NCI-H1105 treated with DMSO at 0.1 percent for 48 hours (cell line): ENCODE data around the gene ZFYVE9.
"Not testable (repeated sequence)": the region's sequence is repeated elsewhere in the genome, so short reads cannot be mapped to it uniquely, and the experiment has no call there.

Experiments used
- DNase-seq: peaks from one replicate; lab custom pipeline; 2025; lab: John Stamatoyannopoulos, UW

Gene ZFYVE9

GRCh38 chr1:52369851-52370250 is 228.0 kb downstream of the ZFYVE9 start:
- not testable (repeated sequence) for DNase-seq

GRCh38 chr1:52385376-52385775 is 243.5 kb downstream of the ZFYVE9 start:
- DNase-seq = no peak

- DNase-seq = no peak
Measured at GRCh38 chr1:52386458-52386857, 244.6 kb downstream of the ZFYVE9 start.

GRCh38 chr1:52393174-52393573 is 251.3 kb downstream of the ZFYVE9 start:
- no peak for DNase-seq
